IMR-90 (cell line): ENCODE results near the gene HRH2.

Source experiments
- CTCF ChIP-seq: conservative IDR thresholded peaks from 2 replicates; pipeline ENCODE4 v1.5.1; 2012; ENCODE audit warnings: mild to moderate bottlenecking, low read depth, low read length, improper control_type of control experiment
- MAFK ChIP-seq: IDR thresholded peaks from 2 replicates; pipeline ENCODE4 v1.6.1; 2012; ENCODE audit warnings: low read depth, low read length, improper control_type of control experiment

- TF ChIP-seq MAFK (no peak), CTCF (no peak)
These were observed 33.9 kb downstream of the HRH2 start for GRCh38 chr5:175691761-175692160.
